Measurements from ENCODE around the gene CD247.
A peak's percentile ranks its signal among the peaks of the same experiment; 100 is the strongest.

The CD247 gene

GRCh38 chr1:167487614-167488013 is 30.7 kb downstream of the CD247 start:
- DNase-seq, result no peak

DNA sequence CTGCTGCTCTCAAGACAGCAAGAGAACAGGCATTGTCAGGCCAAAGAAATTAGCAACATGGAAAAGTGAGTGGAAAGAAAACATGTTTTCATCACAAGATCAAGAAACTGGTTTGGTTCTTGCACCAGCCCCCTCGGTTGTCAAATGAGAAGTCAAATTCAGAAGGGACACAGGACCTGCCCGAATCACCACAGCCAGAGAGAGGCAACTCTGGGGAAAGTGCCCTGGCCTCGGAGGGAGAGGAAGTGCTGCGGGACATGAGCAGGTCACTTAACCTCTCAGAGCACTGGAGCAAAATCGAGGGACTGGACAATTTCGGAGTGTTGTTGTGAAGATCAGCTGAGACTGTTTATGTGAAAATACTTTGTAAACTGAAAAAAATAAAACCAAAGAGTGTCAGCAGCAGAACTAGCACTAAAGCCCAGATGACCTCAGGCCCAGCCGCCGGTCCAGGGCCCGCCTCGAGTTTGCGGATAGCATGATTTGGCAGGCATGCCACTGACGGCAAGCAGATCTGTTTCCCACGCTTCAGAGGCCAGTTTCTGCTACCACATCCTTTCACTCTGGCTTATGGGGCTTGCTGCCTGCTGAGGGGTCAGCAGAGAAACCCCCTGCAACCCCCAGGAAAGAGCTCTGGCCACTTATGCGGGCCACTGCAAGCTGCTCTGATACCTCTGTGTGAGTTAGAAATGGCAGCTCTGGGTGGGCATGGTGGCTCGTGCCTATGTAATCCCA is 32.1 kb downstream of the CD247 start:
- no peak for DNase-seq

- no peak for DNase-seq
Measured at GRCh38 chr1:167484726-167485502, 33.4 kb downstream of the CD247 start.

- DNase-seq, result no peak
Measured at GRCh38 chr1:167483790-167484189, 34.5 kb downstream of the CD247 start.

GRCh38 chr1:167482184-167482583 is 36.1 kb downstream of the CD247 start:
- peak; percentile 26 for DNase-seq

GRCh38 chr1:167479331-167479979 is 38.9 kb downstream of the CD247 start:
- no peak for DNase-seq

GRCh38 chr1:167477986-167478385 is 40.3 kb downstream of the CD247 start:
- no peak for DNase-seq

DNA sequence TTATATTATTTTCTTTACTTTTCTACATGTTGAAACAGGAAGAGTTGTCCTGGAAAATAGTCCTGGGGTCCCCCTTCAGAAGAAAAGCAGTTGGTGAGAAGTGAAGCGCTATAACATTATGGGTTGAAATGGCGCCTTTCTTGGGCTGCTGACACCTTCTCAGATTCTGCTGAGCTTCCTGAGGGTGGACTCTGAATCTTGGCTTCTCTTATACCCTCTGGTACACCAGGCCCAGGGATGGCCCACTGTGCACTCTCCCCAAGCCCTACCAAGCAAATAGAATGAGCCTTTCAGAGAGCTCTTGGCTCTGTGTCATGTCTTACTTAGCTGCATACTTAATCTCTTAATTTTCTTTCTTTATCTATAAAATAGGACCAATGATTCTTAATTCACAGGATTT is 42.3 kb downstream of the CD247 start:
- DNase-seq, result no peak

DNA sequence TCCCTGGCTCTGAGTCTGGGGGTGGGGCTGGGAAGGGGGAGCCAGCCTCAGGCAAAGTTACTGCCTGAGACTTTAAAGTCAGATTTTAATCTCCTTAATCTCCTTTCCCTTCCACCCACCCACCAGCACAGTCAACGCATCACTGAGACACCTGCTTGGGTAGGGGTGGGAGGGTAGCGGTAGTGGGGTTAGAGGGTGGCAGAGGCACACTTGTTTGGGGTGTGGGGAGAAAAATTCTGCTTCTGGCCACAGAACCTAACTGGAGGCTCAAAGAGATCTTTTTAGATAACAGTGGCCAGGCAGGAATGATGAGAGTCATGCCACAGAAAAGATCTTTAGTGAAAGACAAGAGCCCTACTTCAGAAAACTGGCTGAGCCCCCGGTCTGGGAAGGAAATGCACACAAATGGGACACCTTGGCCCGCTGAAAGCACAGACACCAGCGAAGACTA is 44.1 kb downstream of the CD247 start:
- DNase-seq, result peak; percentile 59

DNA sequence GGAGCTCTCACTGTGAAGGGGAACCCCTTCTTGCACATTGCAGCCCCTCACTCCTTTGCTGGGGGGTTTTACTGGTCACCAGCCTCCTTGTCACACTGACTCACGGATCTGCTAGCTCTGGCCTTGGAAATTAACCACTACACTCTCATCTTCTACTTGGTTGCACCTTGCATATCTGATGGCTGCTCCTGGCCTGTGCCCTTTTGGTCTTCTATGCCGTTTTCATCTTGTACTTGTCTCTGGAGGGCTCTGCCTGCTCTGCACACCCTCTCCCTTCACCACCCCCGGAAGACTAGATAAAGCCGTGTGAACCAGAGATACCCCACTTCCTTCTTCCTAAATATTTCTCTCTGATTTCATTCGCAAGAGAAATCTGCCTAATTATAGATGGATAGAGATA is 44.6 kb downstream of the CD247 start:
- DNase-seq, result no peak

DNA sequence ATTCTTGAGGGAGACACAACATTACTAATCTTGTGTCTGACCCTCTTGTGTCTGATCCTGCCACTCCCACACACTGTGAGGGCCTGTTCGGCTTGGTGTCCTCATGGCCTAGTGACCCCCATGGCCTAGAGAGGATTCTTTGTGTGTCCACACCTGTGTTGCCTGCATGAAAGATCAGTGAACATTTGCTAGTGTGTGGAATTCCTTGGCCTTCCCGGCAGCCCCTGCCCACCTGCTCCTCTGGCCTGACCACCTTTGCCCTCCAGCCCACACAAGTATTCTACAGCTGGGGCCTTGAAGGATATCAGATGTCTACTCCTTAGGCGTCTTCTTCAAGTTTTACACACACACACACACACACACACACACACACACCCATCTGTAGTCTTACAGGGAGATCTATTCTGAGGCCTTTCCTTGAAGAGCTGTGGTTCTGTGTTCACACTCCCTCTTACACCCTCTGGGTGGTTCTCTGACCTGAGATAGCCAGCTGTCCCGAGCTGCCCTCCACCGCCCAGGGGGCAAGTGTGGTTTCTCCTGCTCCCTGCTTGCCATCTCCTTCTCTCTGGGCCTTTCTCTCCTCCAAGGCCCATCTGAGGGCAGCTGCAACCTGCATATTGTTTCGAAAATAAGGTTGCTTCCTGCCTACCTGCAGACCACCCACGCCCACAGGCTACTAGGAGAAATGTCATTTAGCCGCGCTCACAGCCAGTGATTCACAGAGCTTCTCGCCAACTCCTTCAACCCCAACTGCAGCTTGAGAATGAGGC is 45.4 kb downstream of the CD247 start:
- DNase-seq, result peak; percentile 33

DNA sequence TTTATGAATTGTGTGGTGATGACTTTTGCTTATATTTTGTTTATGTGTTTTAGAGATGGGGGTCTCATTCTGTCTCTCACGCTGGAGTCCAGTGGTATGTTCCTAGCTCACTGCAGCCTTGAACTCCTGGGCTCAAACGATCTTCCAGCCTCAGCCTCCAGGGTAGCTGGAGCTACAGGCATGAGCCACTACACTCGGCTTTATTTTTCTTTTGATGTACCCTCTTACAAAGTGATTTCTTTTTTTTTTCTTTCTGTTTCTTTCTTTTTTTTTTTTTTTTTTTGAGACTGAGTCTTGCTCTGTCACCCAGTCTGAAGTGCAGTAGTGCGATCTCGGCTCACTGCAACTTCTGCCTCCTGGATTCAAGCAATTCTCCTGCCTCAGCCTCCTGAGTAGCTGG is 46.8 kb downstream of the CD247 start:
- DNase-seq, result no peak

DNA sequence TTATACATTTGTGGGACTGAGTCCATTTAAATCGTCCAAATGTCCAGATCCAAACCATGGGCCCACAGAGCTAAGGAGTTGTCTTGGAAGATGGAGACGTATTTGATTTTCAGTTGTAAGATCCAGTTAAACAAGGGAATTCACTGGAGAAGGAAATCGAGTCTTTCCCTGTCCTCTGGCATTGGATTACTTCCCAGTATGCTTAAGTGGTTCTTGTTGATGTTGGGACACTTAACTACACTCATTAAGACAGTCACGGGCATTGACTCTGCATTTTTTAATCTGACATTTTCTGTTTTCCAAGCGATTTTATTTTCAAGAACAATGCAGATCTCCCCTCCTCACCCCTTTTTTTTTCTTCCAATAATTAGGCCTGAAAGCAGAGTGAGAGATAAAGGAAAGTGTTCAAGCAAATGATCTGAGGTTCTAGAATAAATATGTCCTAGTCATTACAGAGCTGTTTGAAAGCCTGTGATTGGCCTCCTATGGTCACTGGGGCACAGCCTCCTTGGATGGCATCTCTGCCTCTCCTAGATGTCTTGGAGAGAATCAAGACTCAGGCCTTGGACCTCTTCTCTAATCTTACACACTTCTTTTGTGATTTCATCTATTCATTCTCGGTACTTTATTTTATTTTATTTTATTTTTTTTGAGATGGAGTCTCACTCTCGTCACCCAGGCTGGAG is 48.9 kb downstream of the CD247 start:
- DNase-seq, result no peak

DNA sequence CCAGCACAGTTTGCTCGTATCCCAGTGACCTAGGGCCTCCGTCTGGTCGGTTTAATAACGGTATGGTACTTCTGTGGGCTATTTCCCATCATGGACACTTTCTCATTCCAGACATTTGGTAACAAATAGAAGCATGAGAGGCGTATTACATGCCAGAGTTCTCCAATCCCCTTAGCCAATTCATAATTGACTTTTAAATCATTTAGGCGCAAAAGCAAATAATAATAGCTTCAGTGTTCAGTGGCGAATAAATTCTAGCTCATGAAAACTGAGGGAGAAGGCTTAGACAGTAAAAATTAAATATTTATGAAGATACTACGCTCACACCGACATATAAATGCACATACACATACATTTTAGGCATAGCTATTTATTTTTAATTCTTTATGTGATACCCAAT is 50.6 kb downstream of the CD247 start:
- no peak for DNase-seq

- no peak for DNase-seq
Measured at GRCh38 chr1:167467126-167467710, 51.1 kb downstream of the CD247 start.

DNA sequence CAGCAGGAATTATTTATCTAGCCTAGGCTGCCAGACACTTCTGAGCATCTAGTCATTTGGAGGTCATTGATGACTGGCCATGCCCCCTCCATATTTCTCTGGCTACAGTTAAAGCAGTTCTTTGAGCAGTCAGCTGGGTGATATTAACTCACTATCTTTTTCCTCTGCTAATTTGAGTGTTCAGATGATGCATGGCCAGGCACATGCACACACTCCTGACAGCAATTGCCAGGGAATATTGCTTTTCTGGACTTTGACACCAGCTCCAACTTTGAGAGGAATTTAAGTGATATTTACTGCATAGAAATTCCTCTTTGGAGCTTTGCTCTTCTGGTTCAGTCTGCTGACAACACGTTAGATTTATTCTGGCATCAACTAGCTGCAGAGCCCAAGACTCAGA is 52.6 kb downstream of the CD247 start:
- no peak for DNase-seq

DNA sequence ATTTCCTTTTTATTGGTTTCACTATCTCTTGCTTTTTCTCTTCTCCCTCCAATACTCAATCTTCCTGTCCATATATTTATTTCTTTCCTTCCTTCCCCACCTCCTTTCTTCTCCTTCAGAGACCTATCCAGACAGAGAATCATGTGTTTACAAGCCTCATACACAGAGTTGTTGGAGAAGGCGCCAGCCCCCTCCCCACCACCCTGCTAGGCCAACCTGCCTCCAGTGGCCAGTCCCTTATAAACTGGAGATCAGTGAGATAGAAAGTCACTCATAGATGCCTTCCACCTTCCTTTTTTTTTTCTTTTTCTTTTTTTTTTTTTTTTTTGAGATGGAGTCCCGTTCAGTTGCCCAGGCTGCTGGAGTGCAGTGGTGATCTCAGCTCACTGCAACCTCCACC is 53.3 kb downstream of the CD247 start:
- no peak for DNase-seq

DNA sequence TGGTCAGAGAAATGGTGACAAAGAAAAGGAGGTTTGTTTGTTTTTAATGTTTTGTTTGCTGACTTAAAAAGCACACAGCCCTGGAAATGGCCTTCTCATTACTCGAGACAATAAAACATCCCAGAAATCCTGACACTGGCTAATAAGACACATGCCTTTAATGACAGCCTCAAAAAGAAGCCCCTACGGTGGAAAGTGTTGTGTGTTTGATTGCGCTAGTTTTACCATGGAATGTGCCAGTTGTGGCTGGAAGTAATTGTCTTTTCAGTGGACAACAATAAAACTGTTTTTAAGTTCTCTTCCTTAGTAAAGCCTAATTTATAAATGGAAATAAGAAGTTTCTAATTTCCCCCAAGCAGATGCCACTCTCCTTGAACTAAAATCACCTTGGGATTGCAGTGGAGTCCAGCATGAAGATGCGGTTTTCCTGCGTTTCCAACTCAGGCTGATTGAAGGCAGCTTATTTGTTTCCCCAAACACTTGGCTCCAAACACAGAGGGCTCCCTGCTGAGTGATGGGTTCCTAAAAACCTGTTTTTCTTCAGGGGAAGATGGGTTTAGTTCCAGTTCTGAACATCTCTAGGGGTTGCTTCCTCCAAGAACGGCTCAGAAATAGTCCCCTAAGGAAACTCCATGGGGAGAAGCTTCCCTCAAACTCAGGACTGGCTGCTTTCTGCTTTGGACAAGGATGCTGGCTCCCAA is 54.3 kb downstream of the CD247 start:
- no peak for DNase-seq

GRCh38 chr1:167463080-167463479 is 55.2 kb downstream of the CD247 start:
- DNase-seq, result no peak

- no peak for DNase-seq
Measured at GRCh38 chr1:167462341-167462740, 56.0 kb downstream of the CD247 start.

DNA sequence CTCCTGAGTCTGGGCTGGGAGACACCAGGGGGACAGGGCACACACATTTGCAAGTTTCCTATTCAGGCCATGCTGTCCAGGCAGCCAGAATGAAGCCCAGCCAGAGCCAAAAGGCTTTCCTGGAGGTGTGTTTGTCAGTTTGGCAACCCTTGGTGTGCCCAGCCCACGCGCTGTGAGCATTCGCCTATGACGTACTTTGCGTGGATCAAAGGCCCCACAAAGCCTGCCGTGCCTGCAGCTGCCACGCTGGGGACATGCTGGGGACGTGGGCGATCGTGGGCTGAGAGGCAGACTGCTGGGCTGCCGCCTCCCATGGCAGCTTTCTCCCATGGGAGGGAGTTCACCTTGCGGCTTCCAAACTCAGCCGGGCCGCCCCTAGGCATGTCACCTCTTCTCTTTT is 57.5 kb downstream of the CD247 start:
- DNase-seq, result peak; percentile 37
